Choroid plexus epithelial cell (primary cell): ENCODE data around the gene LCOR.

ENCODE experiments used
- DNase-seq: peaks from one replicate; pipeline ENCODE4 v3.0.0-alpha.2; 2010; ENCODE audit warnings: low read depth
- H3K4me3 ChIP-seq: 2 replicates; pipeline ENCODE4 v1.5.1; 2011; ENCODE audit warnings: low read depth, mild to moderate bottlenecking, control low read depth, low read length, moderate library complexity
- CTCF ChIP-seq: conservative IDR thresholded peaks from 2 replicates; pipeline ENCODE4 v1.5.1; 2011; ENCODE audit warnings: low read depth, mild to moderate bottlenecking, control low read depth, inconsistent platforms, low read length, moderate library complexity

LCOR gene

GRCh38 chr10:96951954-96952353, 119.9 kb downstream of the LCOR start:
- no peak overlapping the region for H3K4me3 ChIP-seq
- DNase-seq, result no peak
- no peak for TF ChIP-seq CTCF

GRCh38 chr10:96955794-96956193, 123.7 kb downstream of the LCOR start:
- no peak for TF ChIP-seq CTCF
- no peak for DNase-seq
- no peak overlapping the region for H3K4me3 ChIP-seq

GRCh38 chr10:96958071-96958470, 126.0 kb downstream of the LCOR start:
- TF ChIP-seq CTCF, result no peak
- no peak overlapping the region for H3K4me3 ChIP-seq
- DNase-seq, result no peak

- no peak for TF ChIP-seq CTCF
- DNase-seq, result peak; percentile 13
- H3K4me3 ChIP-seq, result no peak overlapping the region
These were observed 127.6 kb downstream of the LCOR start for GRCh38 chr10:96959733-96960132.

- peak; percentile 5 for DNase-seq
- TF ChIP-seq CTCF, result no peak
- H3K4me3 ChIP-seq, result no peak overlapping the region
These were observed 128.8 kb downstream of the LCOR start for GRCh38 chr10:96960872-96961271.

GRCh38 chr10:96964131-96964530, 132.0 kb downstream of the LCOR start:
- DNase-seq, result no peak
- no peak overlapping the region for H3K4me3 ChIP-seq
- no peak for TF ChIP-seq CTCF

- no peak overlapping the region for H3K4me3 ChIP-seq
- DNase-seq, result peak; percentile 26
- no peak for TF ChIP-seq CTCF
These were observed 135.7 kb downstream of the LCOR start for GRCh38 chr10:96967847-96968246.
